ENCODE results near the gene MTF1.
"Not testable (repeated sequence)": the region's sequence is repeated elsewhere in the genome, so short reads cannot be mapped to it uniquely, and the experiment has no call there.

MTF1 gene
- 27.0 to 30.3 reads per million in 2 donors for total RNA-seq

- peak; percentile 82 for DNase-seq
These were observed at the start of gene MTF1 for GRCh38 chr1:37859507-37860345. Gene MTF1, minus strand, starts transcription at chr1:37859592. Its CDS starts 1,934 bp downstream, at chr1:37857658.

GRCh38 chr1:37908531-37908930 is 49.1 kb upstream of the MTF1 start:
- DNase-seq: not testable (repeated sequence)

GRCh38 chr1:37907416-37908125 is 48.2 kb upstream of the MTF1 start:
- not testable (repeated sequence) for DNase-seq

DNA sequence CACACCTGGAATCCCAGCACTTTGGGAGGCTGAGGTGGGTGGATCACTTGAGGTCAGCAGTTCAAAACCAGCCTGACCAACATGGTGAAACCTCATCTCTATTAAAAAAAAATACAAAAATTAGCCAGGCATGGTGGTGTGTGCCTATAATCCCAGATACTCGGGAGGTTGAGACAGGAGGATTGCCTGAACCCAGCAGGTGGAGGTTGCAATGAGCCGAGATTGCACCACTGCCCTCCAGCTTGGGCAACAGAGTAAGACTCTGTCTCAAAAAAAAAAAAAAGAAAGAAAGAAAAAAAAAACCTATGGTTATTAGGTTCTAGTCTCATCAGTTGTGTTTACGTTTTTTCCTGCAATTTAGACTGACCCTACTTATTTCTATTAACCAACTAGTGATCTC is 47.2 kb upstream of the MTF1 start:
- not testable (repeated sequence) for DNase-seq

GRCh38 chr1:37905727-37906126 is 46.3 kb upstream of the MTF1 start:
- DNase-seq: no peak

GRCh38 chr1:37903921-37904320 is 44.5 kb upstream of the MTF1 start:
- not testable (repeated sequence) for DNase-seq

GRCh38 chr1:37902983-37903382 is 43.6 kb upstream of the MTF1 start:
- no peak for DNase-seq

GRCh38 chr1:37901893-37902225 is 42.5 kb upstream of the MTF1 start:
- DNase-seq: no peak

DNA sequence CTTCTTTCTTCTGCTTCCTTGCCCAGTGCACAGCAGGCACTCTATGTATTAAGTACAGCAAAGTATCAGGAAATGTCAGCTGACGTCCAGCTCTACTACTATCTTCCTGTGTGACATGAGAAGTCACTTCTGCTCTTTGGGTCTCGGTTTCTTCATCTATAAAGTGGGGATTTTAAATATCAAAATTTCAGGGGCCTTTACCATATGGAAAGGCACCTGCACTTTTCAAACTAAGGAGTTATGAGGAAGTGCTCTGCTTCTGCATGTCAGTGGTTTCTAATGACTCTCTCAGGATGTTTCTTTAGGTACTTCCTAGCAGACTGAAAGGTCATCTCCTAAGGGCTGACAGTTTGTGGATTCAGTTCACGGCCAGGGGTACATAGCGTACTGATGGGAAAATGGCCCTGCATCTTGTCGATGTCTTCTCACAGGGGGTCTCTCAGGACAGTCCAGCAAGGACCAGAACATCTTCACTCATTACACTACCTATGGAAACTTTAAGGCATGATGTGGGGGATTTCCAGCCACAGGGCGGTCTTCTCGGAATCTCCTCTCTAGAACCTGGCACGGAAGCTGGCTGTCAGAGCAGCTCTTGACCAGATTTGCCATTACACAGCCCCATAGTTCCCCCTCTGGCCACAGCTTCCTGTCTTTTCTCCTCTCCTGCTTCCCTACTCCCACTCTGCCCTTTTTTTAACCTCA is 42.0 kb upstream of the MTF1 start:
- DNase-seq: no peak

DNA sequence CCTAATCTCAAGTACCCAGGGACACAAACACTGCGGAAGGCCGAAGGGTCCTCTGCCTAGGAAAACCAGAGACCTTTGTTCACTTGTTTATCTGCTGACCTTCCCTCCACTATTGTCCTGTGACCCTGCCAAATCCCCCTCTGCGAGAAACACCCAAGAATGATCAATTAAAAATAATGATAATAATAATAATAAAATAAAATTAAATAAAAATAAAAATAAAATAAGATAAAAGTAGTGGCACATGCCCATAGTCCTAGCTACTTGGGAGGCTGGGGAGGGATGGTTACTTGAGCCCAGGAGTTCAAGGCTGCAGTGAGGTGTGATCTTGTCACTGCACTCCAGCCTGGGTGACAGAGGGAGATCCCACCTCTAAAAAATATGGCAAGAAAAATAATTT is 38.2 kb upstream of the MTF1 start:
- not testable (repeated sequence) for DNase-seq

GRCh38 chr1:37893673-37894072 is 34.3 kb upstream of the MTF1 start:
- DNase-seq: no peak

GRCh38 chr1:37892151-37893047 is 33.0 kb upstream of the MTF1 start:
- DNase-seq: no peak

DNA sequence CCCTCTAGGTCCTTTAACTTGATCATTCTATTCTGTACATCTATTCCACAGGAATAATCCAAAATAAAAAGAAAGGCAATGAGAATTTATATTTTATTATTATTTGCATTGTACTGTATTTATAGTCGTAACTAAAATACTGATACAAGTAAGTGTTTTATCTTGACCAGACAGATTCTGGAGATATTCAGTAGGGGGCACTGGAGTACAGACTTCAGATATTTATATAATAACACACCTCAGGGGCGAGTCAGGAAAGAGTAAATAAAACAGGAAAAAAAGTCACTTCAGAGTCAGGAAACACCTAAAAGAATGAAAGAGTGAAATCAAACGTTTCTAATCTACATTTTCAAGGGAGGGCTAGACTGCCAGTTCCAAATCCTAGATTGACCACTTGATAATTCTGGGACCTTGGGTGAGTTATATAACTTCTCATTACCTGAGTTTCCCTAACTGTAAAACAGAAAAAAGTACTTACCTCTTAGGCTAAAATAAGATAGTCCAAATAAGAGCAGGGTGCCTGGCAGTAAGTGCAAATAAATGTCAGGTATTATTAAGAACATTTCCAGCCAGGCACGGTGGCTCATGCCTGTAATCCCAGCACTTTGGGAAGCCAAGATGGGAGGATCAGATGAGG is 31.1 kb upstream of the MTF1 start:
- DNase-seq: no peak

- no peak for DNase-seq
These were observed 28.8 kb upstream of the MTF1 start for GRCh38 chr1:37888022-37888700.

- DNase-seq: no peak
These were observed 24.8 kb upstream of the MTF1 start for GRCh38 chr1:37884145-37884544.

DNA sequence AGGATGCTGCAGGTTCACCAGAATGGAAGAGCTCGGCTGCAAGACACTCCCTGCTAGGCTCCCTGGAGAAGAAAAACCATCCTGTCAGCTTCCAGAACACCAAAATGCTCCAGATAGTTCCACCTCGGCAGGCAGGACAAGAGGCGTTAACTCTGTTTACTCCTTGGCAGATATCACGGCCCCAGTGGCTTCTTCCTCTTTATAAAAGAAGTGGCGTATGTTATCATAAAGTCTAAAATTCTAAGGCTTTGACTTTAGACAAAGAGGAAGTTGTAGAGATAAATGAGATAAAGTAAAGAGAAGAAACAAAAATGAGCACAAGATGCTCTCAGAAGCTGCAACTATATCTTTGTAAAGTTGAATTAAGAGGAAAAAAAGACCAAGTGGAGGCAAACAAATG is 24.3 kb upstream of the MTF1 start:
- no peak for DNase-seq

DNA sequence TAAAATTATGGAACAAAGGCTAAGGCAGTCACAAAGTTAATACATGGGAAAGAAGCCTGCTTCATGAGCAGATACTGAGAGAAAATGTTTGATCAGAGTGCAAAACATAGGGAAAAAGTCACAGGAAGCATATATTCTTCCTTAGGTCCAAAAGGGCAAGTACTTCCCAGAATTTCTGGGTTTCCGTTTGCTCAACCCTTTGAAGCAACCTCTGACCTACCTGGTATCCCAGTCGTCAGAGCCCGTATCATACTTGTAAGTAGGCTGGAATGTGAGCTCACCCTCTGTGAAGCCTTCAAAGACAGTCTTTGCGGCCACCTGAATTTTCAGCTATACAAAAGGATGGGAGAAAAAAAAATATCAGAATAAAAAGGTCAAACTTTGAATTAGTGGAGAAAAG is 20.5 kb upstream of the MTF1 start:
- DNase-seq: no peak

DNA sequence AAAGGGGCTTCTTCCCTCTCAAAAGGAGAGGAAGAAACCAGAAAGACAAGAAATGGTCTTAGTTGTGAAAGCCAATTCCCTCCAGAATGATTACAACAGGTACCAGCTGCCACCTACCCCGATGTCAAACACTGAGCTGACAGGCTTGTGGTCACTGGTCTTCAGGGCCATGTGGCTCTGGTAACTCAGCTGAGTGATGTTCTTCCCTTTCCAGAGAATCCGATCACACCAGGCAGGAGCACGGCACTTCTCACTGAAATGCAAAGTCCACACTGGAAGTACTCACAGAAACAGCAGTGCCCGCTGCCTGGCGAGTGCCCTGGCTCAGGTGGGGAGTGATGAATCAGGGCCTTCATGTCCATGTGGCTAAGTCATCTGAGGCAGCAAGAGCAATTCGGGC is 18.7 kb upstream of the MTF1 start:
- no peak for DNase-seq

GRCh38 chr1:37875833-37876232 is 16.4 kb upstream of the MTF1 start:
- DNase-seq: no peak

GRCh38 chr1:37872692-37873091 is 13.3 kb upstream of the MTF1 start:
- no peak for DNase-seq

- no peak for DNase-seq
These were observed 9.1 kb upstream of the MTF1 start for GRCh38 chr1:37868466-37868865.
